Measurements from ENCODE around the gene USP31.

DNA sequence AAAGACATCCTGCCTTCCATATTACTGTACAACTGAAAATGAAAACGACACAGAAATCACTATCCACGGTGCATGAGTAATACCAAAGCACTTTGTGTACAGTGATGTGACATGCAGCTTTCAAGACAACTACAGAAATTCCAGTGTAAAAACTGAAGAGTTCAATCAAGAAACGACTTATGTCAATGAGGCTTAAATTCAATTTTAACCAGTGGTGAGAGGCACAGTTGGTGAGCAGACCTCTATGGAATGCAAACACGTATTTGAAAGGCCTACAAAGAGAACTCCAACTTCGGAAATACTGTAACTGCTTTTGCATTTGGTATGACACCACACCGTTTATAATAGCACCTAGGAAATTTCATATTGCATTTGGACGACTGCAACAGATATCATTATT lies 87.6 kb downstream of the USP31 start:
- TF ChIP-seq, protein P1, sequence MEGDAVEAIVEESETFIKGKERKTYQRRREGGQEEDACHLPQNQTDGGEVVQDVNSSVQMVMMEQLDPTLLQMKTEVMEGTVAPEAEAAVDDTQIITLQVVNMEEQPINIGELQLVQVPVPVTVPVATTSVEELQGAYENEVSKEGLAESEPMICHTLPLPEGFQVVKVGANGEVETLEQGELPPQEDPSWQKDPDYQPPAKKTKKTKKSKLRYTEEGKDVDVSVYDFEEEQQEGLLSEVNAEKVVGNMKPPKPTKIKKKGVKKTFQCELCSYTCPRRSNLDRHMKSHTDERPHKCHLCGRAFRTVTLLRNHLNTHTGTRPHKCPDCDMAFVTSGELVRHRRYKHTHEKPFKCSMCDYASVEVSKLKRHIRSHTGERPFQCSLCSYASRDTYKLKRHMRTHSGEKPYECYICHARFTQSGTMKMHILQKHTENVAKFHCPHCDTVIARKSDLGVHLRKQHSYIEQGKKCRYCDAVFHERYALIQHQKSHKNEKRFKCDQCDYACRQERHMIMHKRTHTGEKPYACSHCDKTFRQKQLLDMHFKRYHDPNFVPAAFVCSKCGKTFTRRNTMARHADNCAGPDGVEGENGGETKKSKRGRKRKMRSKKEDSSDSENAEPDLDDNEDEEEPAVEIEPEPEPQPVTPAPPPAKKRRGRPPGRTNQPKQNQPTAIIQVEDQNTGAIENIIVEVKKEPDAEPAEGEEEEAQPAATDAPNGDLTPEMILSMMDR (IDR thresholded peaks at IDR 0.05) = no peak
- TF ChIP-seq POLR2AphosphoS5 (IDR thresholded peaks at IDR 0.05) = no peak
